Neural progenitor cell (in vitro differentiated cells): ENCODE results near the gene RNGTT. TPM values are rescaled to one million over a fixed set of nuclear protein-coding genes. Genes with fewer than 3 reads are reported as not detected.
"Not testable (repeated sequence)": the region's sequence is repeated elsewhere in the genome, so short reads cannot be mapped to it uniquely, and the experiment has no call there.

Experiments
- DNase-seq: peaks from one replicate; pipeline ENCODE4 v3.0.0-alpha.2; 2016; ENCODE audit warnings: low spot score
- H2AFZ ChIP-seq: fragments of 200-600 bp; sonication (generic); replicated peaks from 2 replicates; pipeline ENCODE4 v1.6.1; 2016; ENCODE audit warnings: antibody characterized with exemption
- H3F3A ChIP-seq: fragments of 200-600 bp; sonication (generic); 2 replicates; pipeline ENCODE4 v1.6.1; 2016; ENCODE audit warnings: antibody characterized with exemption, low read depth
- H3K27ac ChIP-seq: fragments of 200-600 bp; sonication (generic); 2 replicates; pipeline ENCODE4 v1.5.1; 2016; ENCODE audit warnings: mild to moderate bottlenecking
- H3K27me3 ChIP-seq: fragments of 200-600 bp; sonication (generic); 2 replicates; pipeline ENCODE4 v1.6.1; 2016; ENCODE audit warnings: mild to moderate bottlenecking, moderate library complexity
- H3K36me3 ChIP-seq: fragments of 200-600 bp; sonication (generic); 2 replicates; pipeline ENCODE4 v1.5.1; 2016
- H3K4me1 ChIP-seq: fragments of 200-600 bp; sonication (generic); 2 replicates; pipeline ENCODE4 v1.6.1; 2016; ENCODE audit warnings: mixed run types
- H3K4me2 ChIP-seq: fragments of 200-600 bp; sonication (generic); 2 replicates; pipeline ENCODE4 v1.6.1; 2016
- H3K4me3 ChIP-seq: fragments of 200-600 bp; sonication (generic); 2 replicates; pipeline ENCODE4 v1.5.1; 2016
- H3K79me2 ChIP-seq: fragments of 200-600 bp; sonication (generic); 2 replicates; pipeline ENCODE4 v1.6.1; 2016; ENCODE audit warnings: low read depth
- H3K9ac ChIP-seq: fragments of 200-600 bp; sonication (generic); 2 replicates; pipeline ENCODE4 v1.6.1; 2016
- H3K9me3 ChIP-seq: fragments of 200-600 bp; sonication (generic); 2 replicates; pipeline ENCODE4 v1.5.1; 2016; ENCODE audit warnings: low read depth
- H4K20me1 ChIP-seq: fragments of 200-600 bp; sonication (generic); 2 replicates; pipeline ENCODE4 v1.6.1; 2016; ENCODE audit warnings: low read depth
- H3K27ac Mint-ChIP-seq: 3 replicates; pipeline ENCODE4 v1.8.0; 2021; ENCODE audit warnings: mixed read lengths
- H3K27me3 Mint-ChIP-seq: 2 replicates; pipeline ENCODE4 v1.8.0; 2022; ENCODE audit warnings: low read depth, mild to moderate bottlenecking, inconsistent platforms, moderate library complexity, mixed read lengths; ENCODE audit not compliant: insufficient read depth
- H3K36me3 Mint-ChIP-seq: 3 replicates; pipeline ENCODE4 v1.8.0; 2021; ENCODE audit warnings: mixed read lengths
- H3K4me1 Mint-ChIP-seq: 3 replicates; pipeline ENCODE4 v1.8.0; 2021; ENCODE audit warnings: mixed read lengths
- H3K4me3 Mint-ChIP-seq: 3 replicates; pipeline ENCODE4 v1.8.0; 2021; ENCODE audit warnings: mild to moderate bottlenecking, moderate library complexity, mixed read lengths
- H3K9me3 Mint-ChIP-seq: 3 replicates; pipeline ENCODE4 v1.8.0; 2020; ENCODE audit warnings: mixed read lengths
- EZH2 ChIP-seq: fragments of 200-600 bp; sonication (generic); IDR thresholded peaks from 2 replicates; pipeline ENCODE4 v1.6.1; 2017; ENCODE audit warnings: antibody characterized with exemption, mild to moderate bottlenecking, moderate library complexity
- EZH2phosphoT487 ChIP-seq: fragments of 200-600 bp; sonication (generic); IDR thresholded peaks from 2 replicates; pipeline ENCODE4 v1.6.1; 2017; ENCODE audit warnings: antibody characterized with exemption
- total RNA-seq: library from RNA; depleted of rRNA; stranded (reverse); fragments of >200 nt; gene quantifications from 2 replicates; pipeline ENCODE4 v1.2.3, GENCODE V29; 2015; ENCODE audit warnings: low replicate concordance
- TF ChIP-seq, protein P1 (sequence below): fragments of 200-600 bp; sonication (generic); IDR thresholded peaks from 2 replicates; pipeline ENCODE4 v1.5.1; 2017; ENCODE audit warnings: antibody characterized with exemption, mild to moderate bottlenecking

Gene RNGTT
- total RNA-seq, 1 donor from 2014 or later = 71.7 TPM

DNA sequence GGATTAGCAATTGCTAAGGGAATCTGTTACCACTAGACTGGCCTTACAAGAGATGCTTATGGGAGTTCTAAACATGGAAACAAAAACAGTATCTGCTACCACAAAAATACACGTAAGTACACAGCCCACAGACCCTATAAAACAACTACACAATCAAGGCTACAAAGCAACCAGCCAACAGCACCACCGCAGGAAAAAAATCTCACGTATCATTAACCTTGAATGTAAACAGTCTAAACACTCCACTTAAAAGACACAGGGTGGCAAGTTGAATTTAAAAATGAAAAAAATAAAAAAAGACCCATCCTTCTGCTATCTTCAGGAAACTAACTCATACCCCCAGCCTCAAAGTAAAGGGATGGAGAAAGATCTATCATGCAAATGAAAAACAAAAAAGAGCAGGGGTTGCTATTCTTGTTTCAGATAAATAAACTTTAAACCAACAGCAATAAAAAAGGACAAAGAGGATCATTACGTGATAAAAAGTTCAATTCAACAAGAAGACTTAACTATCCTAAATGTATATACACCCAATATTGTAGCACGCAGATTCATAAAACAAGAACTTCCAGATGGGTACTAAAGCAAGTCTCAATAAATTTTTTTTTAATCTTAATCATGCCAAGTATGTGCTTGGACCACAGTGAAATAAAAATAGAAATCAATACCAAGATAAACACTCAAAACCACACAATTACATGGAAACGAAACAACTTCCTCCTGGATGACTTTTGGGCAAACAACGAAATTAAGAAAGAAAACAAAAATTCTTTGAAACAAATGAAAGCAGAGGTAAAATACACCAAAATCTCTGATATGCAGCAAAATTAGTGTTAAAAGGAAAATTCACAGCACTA lies 52.3 kb downstream of the RNGTT start:
- Histone ChIP-seq H3K36me3 (no peaks in the 10 kb centered on the region), H3K4me2 (no peak overlapping the region), H3K9ac (no peak overlapping the region), H2AFZ (no peak overlapping the region), H3K27ac (no peak overlapping the region), H3F3A (no peaks in the 10 kb centered on the region), H3K79me2 (peaks cover 70% of the 10 kb centered on the region), H4K20me1 (peaks cover 6% of the 10 kb centered on the region), H3K4me1 (peaks cover 11% of the 10 kb centered on the region), H3K4me3 (no peak overlapping the region), H3K9me3 (no peaks in the 10 kb centered on the region), H3K27me3 (no peaks in the 10 kb centered on the region)
- H3K9me3 Mint-ChIP-seq = peaks cover 7% of the 10 kb centered on the region
- no peak overlapping the region for H3K27ac Mint-ChIP-seq
- TF ChIP-seq EZH2phosphoT487 (no peak), EZH2 (no peak)
- TF ChIP-seq, protein P1, sequence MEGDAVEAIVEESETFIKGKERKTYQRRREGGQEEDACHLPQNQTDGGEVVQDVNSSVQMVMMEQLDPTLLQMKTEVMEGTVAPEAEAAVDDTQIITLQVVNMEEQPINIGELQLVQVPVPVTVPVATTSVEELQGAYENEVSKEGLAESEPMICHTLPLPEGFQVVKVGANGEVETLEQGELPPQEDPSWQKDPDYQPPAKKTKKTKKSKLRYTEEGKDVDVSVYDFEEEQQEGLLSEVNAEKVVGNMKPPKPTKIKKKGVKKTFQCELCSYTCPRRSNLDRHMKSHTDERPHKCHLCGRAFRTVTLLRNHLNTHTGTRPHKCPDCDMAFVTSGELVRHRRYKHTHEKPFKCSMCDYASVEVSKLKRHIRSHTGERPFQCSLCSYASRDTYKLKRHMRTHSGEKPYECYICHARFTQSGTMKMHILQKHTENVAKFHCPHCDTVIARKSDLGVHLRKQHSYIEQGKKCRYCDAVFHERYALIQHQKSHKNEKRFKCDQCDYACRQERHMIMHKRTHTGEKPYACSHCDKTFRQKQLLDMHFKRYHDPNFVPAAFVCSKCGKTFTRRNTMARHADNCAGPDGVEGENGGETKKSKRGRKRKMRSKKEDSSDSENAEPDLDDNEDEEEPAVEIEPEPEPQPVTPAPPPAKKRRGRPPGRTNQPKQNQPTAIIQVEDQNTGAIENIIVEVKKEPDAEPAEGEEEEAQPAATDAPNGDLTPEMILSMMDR = no peak
- no peak for DNase-seq
- H3K36me3 Mint-ChIP-seq = peaks cover 15% of the 10 kb centered on the region
- H3K27me3 Mint-ChIP-seq = no peaks in the 10 kb centered on the region
- no peaks in the 10 kb centered on the region for H3K4me1 Mint-ChIP-seq
- no peak overlapping the region for H3K4me3 Mint-ChIP-seq

DNA sequence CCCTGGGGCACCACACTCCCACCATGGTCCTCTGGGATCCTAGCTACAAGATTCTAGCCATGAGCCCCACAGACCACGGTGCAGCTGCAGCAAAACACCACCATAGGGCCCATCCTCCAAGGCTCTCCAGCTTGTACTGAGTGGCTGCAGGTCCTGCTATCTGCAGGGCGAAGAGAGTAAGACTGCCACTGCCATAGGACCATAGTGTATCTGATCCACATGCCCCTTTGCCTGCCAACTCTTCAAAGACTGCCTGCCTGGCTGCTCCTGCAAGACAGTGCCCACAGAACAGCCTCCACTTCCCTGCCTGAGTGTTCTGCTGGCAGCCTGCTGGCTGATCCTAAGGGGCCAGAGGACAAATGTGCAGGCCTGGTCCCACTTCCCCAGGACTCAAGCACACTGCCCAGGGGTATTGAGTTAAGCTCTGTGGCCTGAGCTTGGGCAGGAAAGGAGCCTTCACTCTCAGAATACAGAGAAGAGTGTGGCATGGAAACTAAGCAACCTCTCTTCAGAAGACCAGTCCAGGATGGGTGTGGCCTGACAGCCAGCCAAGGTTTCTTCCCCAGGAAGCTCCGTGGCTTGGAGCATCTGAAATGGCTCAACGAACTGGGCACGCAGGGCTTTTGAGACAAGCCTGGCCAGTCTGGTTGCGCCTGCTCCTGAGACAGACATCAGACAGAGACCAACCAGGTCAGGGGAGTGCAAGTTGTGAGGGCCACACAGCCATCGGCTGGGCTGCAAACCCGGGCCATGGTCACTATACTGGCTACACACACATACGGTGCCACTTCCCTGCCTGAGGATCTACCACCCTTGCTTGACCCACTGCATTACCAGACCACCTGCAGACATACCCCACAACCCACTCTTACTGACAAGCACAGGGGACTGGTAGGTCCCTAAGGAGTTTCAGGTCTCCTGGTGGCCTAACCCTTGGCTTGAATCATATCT lies 54.5 kb downstream of the RNGTT start:
- Histone ChIP-seq H3K27ac (no peak overlapping the region), H3K4me3 (no peak overlapping the region), H4K20me1 (peaks cover 6% of the 10 kb centered on the region), H3K27me3 (no peaks in the 10 kb centered on the region), H3K36me3 (peaks cover 5% of the 10 kb centered on the region), H3K9me3 (no peaks in the 10 kb centered on the region), H3F3A (no peaks in the 10 kb centered on the region), H3K4me1 (peaks cover 3% of the 10 kb centered on the region), H3K4me2 (no peak overlapping the region), H3K9ac (no peak overlapping the region), H3K79me2 (peaks cover 52% of the 10 kb centered on the region), H2AFZ (no peak overlapping the region)
- Mint-ChIP-seq H3K27ac (no peak overlapping the region), H3K36me3 (peaks cover 19% of the 10 kb centered on the region), H3K9me3 (peaks cover 3% of the 10 kb centered on the region), H3K27me3 (no peaks in the 10 kb centered on the region), H3K4me3 (no peak overlapping the region), H3K4me1 (no peaks in the 10 kb centered on the region)
- TF ChIP-seq, protein P1 = no peak
- no peak for TF ChIP-seq EZH2phosphoT487
- no peak for TF ChIP-seq EZH2
- DNase-seq = no peak

DNA sequence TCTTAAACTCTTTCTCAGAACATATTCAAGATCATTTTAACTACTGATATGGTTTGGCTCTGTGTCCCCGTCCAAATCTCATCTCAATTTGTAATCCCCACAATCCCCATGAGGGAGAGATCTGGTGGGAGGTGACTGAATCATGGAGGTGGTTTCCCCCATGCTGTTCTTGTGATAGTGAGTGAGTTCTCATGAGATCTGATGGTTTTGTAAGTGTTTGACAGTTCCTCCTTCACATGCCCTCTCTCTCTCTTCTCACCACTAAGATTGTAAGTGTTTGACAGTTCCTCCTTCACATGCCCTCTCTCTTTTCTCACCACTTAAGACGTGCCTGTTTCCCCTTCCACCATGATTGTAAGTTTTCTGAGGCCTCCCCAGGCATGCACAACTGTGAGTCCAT lies 56.3 kb downstream of the RNGTT start:
- not testable (repeated sequence) for H3K27me3 ChIP-seq, H3K36me3 ChIP-seq, H3K4me3 ChIP-seq, H2AFZ ChIP-seq, H4K20me1 ChIP-seq, H3K9me3 Mint-ChIP-seq, H3K4me3 Mint-ChIP-seq, H3K27ac ChIP-seq, H3K27ac Mint-ChIP-seq, DNase-seq, H3F3A ChIP-seq, H3K4me1 ChIP-seq, H3K9me3 ChIP-seq, H3K27me3 Mint-ChIP-seq, H3K4me1 Mint-ChIP-seq, H3K4me2 ChIP-seq, H3K9ac ChIP-seq
- peaks cover 35% of the 10 kb centered on the region for H3K79me2 ChIP-seq
- peaks cover 18% of the 10 kb centered on the region for H3K36me3 Mint-ChIP-seq
